Measurements from ENCODE around the gene NADSYN1.

DNA sequence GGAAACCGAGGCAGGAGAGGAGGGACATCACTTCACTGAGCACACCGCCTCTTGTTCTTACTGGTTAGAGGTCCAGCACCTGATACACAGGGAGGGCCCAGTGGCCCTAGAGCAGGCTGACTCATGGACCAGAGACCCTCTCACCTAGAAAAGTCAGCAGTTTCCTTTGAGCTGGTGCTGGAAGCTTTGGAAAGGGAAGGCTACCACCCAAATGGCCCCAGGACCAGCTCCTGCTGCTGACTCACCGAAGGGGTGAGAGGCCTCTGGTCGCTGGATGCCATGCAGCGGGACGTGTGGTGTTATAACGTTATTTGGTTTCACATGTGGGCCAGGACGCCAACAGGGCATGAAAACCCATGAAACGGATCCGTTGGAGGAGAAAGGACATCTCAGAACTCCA lies 3.8 kb downstream of the NADSYN1 start:
- TF ChIP-seq, protein P1, sequence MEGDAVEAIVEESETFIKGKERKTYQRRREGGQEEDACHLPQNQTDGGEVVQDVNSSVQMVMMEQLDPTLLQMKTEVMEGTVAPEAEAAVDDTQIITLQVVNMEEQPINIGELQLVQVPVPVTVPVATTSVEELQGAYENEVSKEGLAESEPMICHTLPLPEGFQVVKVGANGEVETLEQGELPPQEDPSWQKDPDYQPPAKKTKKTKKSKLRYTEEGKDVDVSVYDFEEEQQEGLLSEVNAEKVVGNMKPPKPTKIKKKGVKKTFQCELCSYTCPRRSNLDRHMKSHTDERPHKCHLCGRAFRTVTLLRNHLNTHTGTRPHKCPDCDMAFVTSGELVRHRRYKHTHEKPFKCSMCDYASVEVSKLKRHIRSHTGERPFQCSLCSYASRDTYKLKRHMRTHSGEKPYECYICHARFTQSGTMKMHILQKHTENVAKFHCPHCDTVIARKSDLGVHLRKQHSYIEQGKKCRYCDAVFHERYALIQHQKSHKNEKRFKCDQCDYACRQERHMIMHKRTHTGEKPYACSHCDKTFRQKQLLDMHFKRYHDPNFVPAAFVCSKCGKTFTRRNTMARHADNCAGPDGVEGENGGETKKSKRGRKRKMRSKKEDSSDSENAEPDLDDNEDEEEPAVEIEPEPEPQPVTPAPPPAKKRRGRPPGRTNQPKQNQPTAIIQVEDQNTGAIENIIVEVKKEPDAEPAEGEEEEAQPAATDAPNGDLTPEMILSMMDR (IDR thresholded peaks at IDR 0.05; ENCODE audit: insufficient read depth, low read length, poor library complexity, severe bottlenecking) = no peak
- TF ChIP-seq EZH2phosphoT487 (conservative IDR thresholded peaks at IDR 0.05; ENCODE audit: low read length) = no peak

Measured in SU-DHL-6 (cell line).